HepG2 (cell line): ENCODE results near the gene VKORC1. TPM values are rescaled to one million over a fixed set of nuclear protein-coding genes. Genes with fewer than 3 reads are reported as not detected.

ENCODE experiments used
- FUBP1 ChIP-seq: sonication (generic); formaldehyde crosslinking; IDR thresholded peaks from 2 replicates; pipeline ENCODE4 v1.5.1; 2020; ENCODE audit warnings: missing genetic modification reagents, mild to moderate bottlenecking, borderline replicate concordance
- HBP1 ChIP-seq: IDR thresholded peaks from 2 replicates; pipeline ENCODE4 v1.6.1; 2016; ENCODE audit warnings: low read depth, control low read depth
- IRX3 ChIP-seq: sonication (generic); formaldehyde crosslinking; IDR thresholded peaks from 2 replicates; pipeline ENCODE4 v1.8.1; 2023; ENCODE audit warnings: mild to moderate bottlenecking, low read depth, missing genetic modification reagents, borderline replicate concordance
- JARID2 ChIP-seq: sonication (generic); formaldehyde crosslinking; IDR thresholded peaks from 2 replicates; pipeline ENCODE4 v1.8.1; 2023; ENCODE audit warnings: missing genetic modification reagents, inconsistent platforms; ENCODE audit not compliant: insufficient replicate concordance
- KAT8 ChIP-seq: IDR thresholded peaks from 2 replicates; pipeline ENCODE4 v1.6.1; 2016; ENCODE audit warnings: missing genetic modification reagents, missing compliant biosample characterization
- MYPOP ChIP-seq: sonication (generic); formaldehyde crosslinking; IDR thresholded peaks from 2 replicates; pipeline ENCODE4 v1.8.1; 2023; ENCODE audit warnings: mild to moderate bottlenecking, moderate library complexity, missing genetic modification reagents
- NAIF1 ChIP-seq: sonication (generic); formaldehyde crosslinking; IDR thresholded peaks from 2 replicates; pipeline ENCODE4 v1.5.0; 2020; ENCODE audit warnings: mild to moderate bottlenecking, missing genetic modification reagents, borderline replicate concordance
- RBAK ChIP-seq: sonication (generic); formaldehyde crosslinking; IDR thresholded peaks from 2 replicates; pipeline ENCODE4 v1.5.1; 2020; ENCODE audit warnings: mild to moderate bottlenecking, missing genetic modification reagents
- REST ChIP-seq, 2 experiments: IDR thresholded peaks; 2 replicates each; pipeline ENCODE4 v1.6.1; 2011 to 2012; ENCODE audit warnings: low read length in 2 of 2, borderline replicate concordance in 1 of 2, low read depth in 1 of 2, mild to moderate bottlenecking in 1 of 2, moderate library complexity in 1 of 2
- RORA ChIP-seq: sonication (generic); formaldehyde crosslinking; IDR thresholded peaks from 2 replicates; pipeline ENCODE4 v1.5.0; 2020; ENCODE audit warnings: mild to moderate bottlenecking, missing genetic modification reagents, moderate library complexity
- SKI ChIP-seq: fragments of 450-650 bp; IDR thresholded peaks from one replicate; pipeline ENCODE4 v1.6.1; 2018; ENCODE audit warnings: mild to moderate bottlenecking; ENCODE audit not compliant: partially characterized antibody
- SMARCE1 ChIP-seq: fragments of 450-650 bp; IDR thresholded peaks from 2 replicates; pipeline ENCODE4 v1.6.1; 2017; ENCODE audit warnings: borderline replicate concordance
- SMC3 ChIP-seq: IDR thresholded peaks from 2 replicates; pipeline ENCODE4 v1.6.1; 2011; ENCODE audit warnings: low read length, improper control_type of control experiment
- ZBTB26 ChIP-seq: IDR thresholded peaks from 2 replicates; pipeline ENCODE4 v1.6.1; 2016; ENCODE audit warnings: missing compliant biosample characterization, missing genetic modification reagents, borderline replicate concordance
- ZBTB46 ChIP-seq: sonication (generic); formaldehyde crosslinking; IDR thresholded peaks from 2 replicates; pipeline ENCODE4 v1.4.0; 2020; ENCODE audit warnings: mild to moderate bottlenecking, missing genetic modification reagents, borderline replicate concordance
- ZNF501 ChIP-seq: sonication (generic); formaldehyde crosslinking; IDR thresholded peaks from 2 replicates; pipeline ENCODE4 v1.5.1; 2020; ENCODE audit warnings: mild to moderate bottlenecking, moderate library complexity, missing genetic modification reagents
- ZNF577 ChIP-seq: sonication (generic); formaldehyde crosslinking; IDR thresholded peaks from 2 replicates; pipeline ENCODE4 v1.4.0; 2020; ENCODE audit warnings: mild to moderate bottlenecking, low read depth, missing genetic modification reagents, borderline replicate concordance
- ZSCAN12 ChIP-seq: sonication (generic); formaldehyde crosslinking; IDR thresholded peaks from 2 replicates; pipeline ENCODE4 v1.9.0; 2021; ENCODE audit warnings: mild to moderate bottlenecking, missing genetic modification reagents
- ZSCAN21 ChIP-seq: sonication (generic); formaldehyde crosslinking; IDR thresholded peaks from 2 replicates; pipeline ENCODE4 v1.8.0; 2022; ENCODE audit warnings: mild to moderate bottlenecking, missing genetic modification reagents, moderate library complexity, borderline replicate concordance
- polyA plus RNA-seq, 8 experiments: library from polyadenylated mRNA; depleted of rRNA in 3 of 8; stranded (reverse) in 7 of 8; unstranded in 1 of 8; fragments of >200 nt; fragmentation: Illumina TruSeq in 4 of 8; extraction: Trizol in 4 of 8; gene quantifications; 2 replicates each; pipeline versions ENCODE4 v1.2.1 to v1.2.3, GENCODE V29; 2011 to 2016; ENCODE audit warnings: low read depth in 4 of 8, missing spikeins in 1 of 8, mixed read lengths in 1 of 8; ENCODE audit not compliant: insufficient read depth in 1 of 8
- total RNA-seq, 5 experiments: library from RNA; depleted of rRNA; stranded (reverse); fragments of >200 nt; fragmentation: Illumina TruSeq; extraction: Trizol; gene quantifications; 2 replicates each; pipeline ENCODE4 v1.2.3, GENCODE V29; 2016; ENCODE audit warnings: low read depth in 1 of 5

VKORC1 gene
- total and polyA plus RNA-seq, 2 of the 13 experiments (the other 11 are each of a cell fraction or from before 2014, with no cell fraction given): 141 to 615 TPM

GRCh38 chr16:31094088-31094423 is 541 bp downstream of the VKORC1 start (continued):
- TF ChIP-seq JARID2: no peak
- no peak for TF ChIP-seq IRX3
- TF ChIP-seq ZSCAN21 (CRISPR knock-in tag): no peak; the same call in 1 of the 2 replicates
- no peak for TF ChIP-seq FUBP1 (CRISPR knock-in tag)
- no peak for TF ChIP-seq ZSCAN12 (CRISPR knock-in tag)
- TF ChIP-seq ZBTB26 (CRISPR knock-in tag): no peak
- no peak for TF ChIP-seq NAIF1 (CRISPR knock-in tag)
- TF ChIP-seq ZNF577 (CRISPR knock-in tag): 0 out of 2 replicates have a peak, but pooled peaks have one; percentile 50
- no peak for TF ChIP-seq KAT8
- TF ChIP-seq MYPOP (CRISPR knock-in tag): no peak
- TF ChIP-seq HBP1: no peak
- TF ChIP-seq SKI: no peak
- TF ChIP-seq REST (IDR thresholded peaks at IDR 0.05; ENCODE audit: borderline replicate concordance in 1 of 2, low read depth in 1 of 2, low read length in 2 of 2): no peak
- no peak for TF ChIP-seq RORA
- no peak for TF ChIP-seq ZNF501 (CRISPR knock-in tag)
- no peak for TF ChIP-seq SMARCE1
- TF ChIP-seq SMC3: no peak
- no peak for TF ChIP-seq ZBTB46 (CRISPR knock-in tag)
- no peak for TF ChIP-seq RBAK
